GM12864 (cell line): Measurements from ENCODE around the gene SEMA3F.

Experiments
- DNase-seq: peaks from one replicate; pipeline ENCODE4 v3.0.0-alpha.2; 2011; ENCODE audit warnings: low read depth
- H3K4me3 ChIP-seq: 2 replicates; pipeline ENCODE4 v1.5.1; 2011; ENCODE audit warnings: mild to moderate bottlenecking, low read depth, low read length, control low read depth
- TF ChIP-seq, protein P1 (sequence below): IDR thresholded peaks from 2 replicates; pipeline ENCODE4 v1.5.1; 2011; ENCODE audit warnings: low read depth, mild to moderate bottlenecking, moderate library complexity, low read length, control low read depth, inconsistent platforms; ENCODE audit errors: missing control alignments

The SEMA3F gene

GRCh38 chr3:50154840-50155490 lies at the start of gene SEMA3F:
Gene SEMA3F, plus strand, starts transcription at chr3:50155324. Its CDS starts 4,299 bp downstream, at chr3:50159623.
- peak within 1 kb of the TSS; percentile 48 for H3K4me3 ChIP-seq
- peak; percentile 15 for DNase-seq
- TF ChIP-seq, protein P1, sequence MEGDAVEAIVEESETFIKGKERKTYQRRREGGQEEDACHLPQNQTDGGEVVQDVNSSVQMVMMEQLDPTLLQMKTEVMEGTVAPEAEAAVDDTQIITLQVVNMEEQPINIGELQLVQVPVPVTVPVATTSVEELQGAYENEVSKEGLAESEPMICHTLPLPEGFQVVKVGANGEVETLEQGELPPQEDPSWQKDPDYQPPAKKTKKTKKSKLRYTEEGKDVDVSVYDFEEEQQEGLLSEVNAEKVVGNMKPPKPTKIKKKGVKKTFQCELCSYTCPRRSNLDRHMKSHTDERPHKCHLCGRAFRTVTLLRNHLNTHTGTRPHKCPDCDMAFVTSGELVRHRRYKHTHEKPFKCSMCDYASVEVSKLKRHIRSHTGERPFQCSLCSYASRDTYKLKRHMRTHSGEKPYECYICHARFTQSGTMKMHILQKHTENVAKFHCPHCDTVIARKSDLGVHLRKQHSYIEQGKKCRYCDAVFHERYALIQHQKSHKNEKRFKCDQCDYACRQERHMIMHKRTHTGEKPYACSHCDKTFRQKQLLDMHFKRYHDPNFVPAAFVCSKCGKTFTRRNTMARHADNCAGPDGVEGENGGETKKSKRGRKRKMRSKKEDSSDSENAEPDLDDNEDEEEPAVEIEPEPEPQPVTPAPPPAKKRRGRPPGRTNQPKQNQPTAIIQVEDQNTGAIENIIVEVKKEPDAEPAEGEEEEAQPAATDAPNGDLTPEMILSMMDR: no peak

GRCh38 chr3:50111757-50112156 lies 43.4 kb upstream of the SEMA3F start:
- no peak for DNase-seq
- TF ChIP-seq, protein P1: no peak
- no peak overlapping the region for H3K4me3 ChIP-seq

- no peak overlapping the region for H3K4me3 ChIP-seq
- TF ChIP-seq, protein P1: no peak
- no peak for DNase-seq
These were observed 42.7 kb upstream of the SEMA3F start for GRCh38 chr3:50112462-50112861.

DNA sequence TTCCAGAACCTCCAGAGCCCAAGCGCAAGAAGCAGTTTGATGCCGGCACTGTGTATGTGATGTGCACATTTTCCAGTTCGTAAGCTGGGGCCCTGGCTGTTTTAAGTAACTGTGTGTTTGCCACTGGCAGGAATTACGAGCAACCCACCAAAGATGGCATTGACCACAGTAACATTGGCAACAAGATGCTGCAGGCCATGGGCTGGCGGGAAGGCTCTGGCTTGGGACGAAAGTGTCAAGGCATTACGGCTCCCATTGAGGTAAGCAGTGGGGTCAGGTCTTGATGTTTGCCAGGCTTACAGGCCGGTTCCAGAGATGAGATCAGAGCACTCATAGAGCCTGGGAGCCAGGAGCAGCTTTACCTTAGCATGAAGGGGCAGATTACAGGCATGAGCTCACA lies 38.0 kb upstream of the SEMA3F start:
- TF ChIP-seq, protein P1: no peak
- no peak for DNase-seq
- no peak overlapping the region for H3K4me3 ChIP-seq

DNA sequence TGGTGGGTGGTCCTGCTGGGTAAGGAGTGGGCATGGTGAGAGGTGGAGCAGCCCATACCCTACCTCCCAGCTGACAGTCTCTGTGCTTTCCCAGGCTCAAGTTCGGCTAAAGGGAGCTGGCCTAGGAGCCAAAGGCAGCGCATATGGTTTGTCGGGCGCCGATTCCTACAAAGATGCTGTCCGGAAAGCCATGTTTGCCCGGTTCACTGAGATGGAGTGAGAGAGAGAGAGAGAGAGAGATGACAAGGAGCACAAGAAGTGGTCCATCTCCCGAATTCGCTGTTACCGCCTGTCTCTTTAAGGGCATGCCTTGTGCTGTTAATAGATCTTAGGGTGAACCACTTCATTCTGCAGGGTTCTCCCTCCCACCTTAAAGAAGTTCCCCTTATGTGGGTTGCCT lies 36.9 kb upstream of the SEMA3F start:
- H3K4me3 ChIP-seq: no peak overlapping the region
- no peak for DNase-seq
- TF ChIP-seq, protein P1: no peak

- no peak overlapping the region for H3K4me3 ChIP-seq
- TF ChIP-seq, protein P1: no peak
- DNase-seq: no peak
These were observed 35.3 kb upstream of the SEMA3F start for GRCh38 chr3:50119786-50120185.
